Mesendoderm (in vitro differentiated cells): ENCODE measurements around the gene KLHL42.

ENCODE experiments used
- DNase-seq: peaks from one replicate; pipeline ENCODE4 v3.0.0; 2013
- H2AK5ac ChIP-seq: 2 replicates; pipeline ENCODE4 v1.6.1; 2013; ENCODE audit warnings: low read length, inconsistent platforms
- H2BK120ac ChIP-seq: 2 replicates; pipeline ENCODE4 v1.6.1; 2013; ENCODE audit warnings: low read depth, mild to moderate bottlenecking, low read length, moderate library complexity, mixed read lengths
- H2BK15ac ChIP-seq: replicated peaks from 2 replicates; pipeline ENCODE4 v1.6.1; 2013; ENCODE audit warnings: low read depth, mild to moderate bottlenecking, moderate library complexity
- H2BK5ac ChIP-seq: 2 replicates; pipeline ENCODE4 v1.6.1; 2013; ENCODE audit warnings: low read length, inconsistent platforms
- H3K18ac ChIP-seq: 2 replicates; pipeline ENCODE4 v1.6.1; 2013; ENCODE audit warnings: mild to moderate bottlenecking, low read length, mixed read lengths
- H3K23ac ChIP-seq: one replicate; pipeline ENCODE4 v1.6.1; 2013; ENCODE audit warnings: low read length
- H3K27ac ChIP-seq: 2 replicates; pipeline ENCODE4 v1.5.1; 2013; ENCODE audit warnings: low read depth, mild to moderate bottlenecking, inconsistent platforms, low read length, moderate library complexity
- H3K27me3 ChIP-seq: 2 replicates; pipeline ENCODE4 v1.6.1; 2013; ENCODE audit warnings: low read length, control low read depth, mild to moderate bottlenecking, inconsistent platforms; ENCODE audit not compliant: insufficient read depth, poor library complexity
- H3K36me3 ChIP-seq: 2 replicates; pipeline ENCODE4 v1.6.1; 2013; ENCODE audit warnings: low read length, inconsistent platforms; ENCODE audit not compliant: control insufficient read depth, insufficient read depth
- H3K4ac ChIP-seq: one replicate; pipeline ENCODE4 v1.6.1; 2013; ENCODE audit warnings: low read depth, mild to moderate bottlenecking, low read length, moderate library complexity
- H3K4me1 ChIP-seq: 2 replicates; pipeline ENCODE4 v1.6.1; 2013; ENCODE audit warnings: low read depth, low read length, inconsistent platforms; ENCODE audit not compliant: control insufficient read depth
- H3K4me2 ChIP-seq: 2 replicates; pipeline ENCODE4 v1.6.1; 2013; ENCODE audit warnings: low read length
- H3K4me3 ChIP-seq: 2 replicates; pipeline ENCODE4 v1.5.1; 2013; ENCODE audit warnings: mild to moderate bottlenecking, low read length
- H3K56ac ChIP-seq: one replicate; pipeline ENCODE4 v1.6.1; 2013; ENCODE audit warnings: low read length
- H3K79me1 ChIP-seq: 2 replicates; pipeline ENCODE4 v1.6.1; 2013; ENCODE audit warnings: low read length, inconsistent platforms
- H3K79me2 ChIP-seq: 2 replicates; pipeline ENCODE4 v1.6.1; 2013; ENCODE audit warnings: mild to moderate bottlenecking, low read length; ENCODE audit not compliant: control insufficient read depth, insufficient read depth
- H3K9ac ChIP-seq: 2 replicates; pipeline ENCODE4 v1.6.1; 2013; ENCODE audit warnings: low read length, inconsistent platforms
- H4K5ac ChIP-seq: one replicate; pipeline ENCODE4 v1.6.1; 2013; ENCODE audit warnings: low read length
- H4K8ac ChIP-seq: one replicate; pipeline ENCODE4 v1.6.1; 2013; ENCODE audit warnings: low read depth, mild to moderate bottlenecking, control low read depth, low read length, moderate library complexity
- WGBS: extraction: QIAGEN DNeasy Blood & Tissue Kit; methylation state at CpG from one replicate; pipeline ENCODE4 v1.1.7; 2013; ENCODE audit warnings: low lambda C conversion rate, missing lambda C conversion rate; ENCODE audit not compliant: insufficient coverage; ENCODE audit errors: extremely low coverage; 5-methylcytosine and 5-hydroxymethylcytosine counted together

Gene KLHL42

DNA sequence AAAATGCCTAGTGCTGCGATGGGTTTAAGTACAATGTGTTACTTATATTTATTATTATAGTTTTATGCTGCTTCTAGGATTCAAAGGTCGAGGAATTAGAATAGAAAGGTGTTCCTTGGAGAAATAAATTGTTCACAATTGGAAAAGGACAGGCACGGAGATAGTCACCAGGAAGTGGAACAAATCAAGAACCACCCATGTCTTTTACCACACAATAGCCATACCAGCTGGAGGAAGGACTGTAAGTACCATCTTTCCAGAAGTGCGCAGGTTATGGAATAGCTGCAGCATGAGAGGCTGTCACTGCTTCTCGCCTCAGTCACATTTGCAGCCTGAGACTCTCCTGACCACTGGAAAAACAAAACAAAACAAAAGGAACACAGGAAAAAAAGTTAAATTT, 40.5 kb downstream of the KLHL42 start:
- no peaks in the 10 kb centered on the region for H3K4me1 ChIP-seq
- no peak overlapping the region for H2AK5ac ChIP-seq
- no peaks in the 10 kb centered on the region for H3K79me2 ChIP-seq
- no peak overlapping the region for H3K4me2 ChIP-seq
- no peak overlapping the region for H4K5ac ChIP-seq
- no CpG with 5 or more reads among the region's 5 CpGs for WGBS
- no peak overlapping the region for H3K56ac ChIP-seq
- H3K23ac ChIP-seq: no peak overlapping the region
- DNase-seq: no peak
- H3K36me3 ChIP-seq: no peaks in the 10 kb centered on the region
- no peak overlapping the region for H3K18ac ChIP-seq
- H3K4ac ChIP-seq: no peak overlapping the region
- no peaks in the 10 kb centered on the region for H3K79me1 ChIP-seq
- no peak overlapping the region for H2BK15ac ChIP-seq
- H3K27ac ChIP-seq: no peak overlapping the region
- H4K8ac ChIP-seq: no peak overlapping the region
- H3K4me3 ChIP-seq: no peak overlapping the region
- H3K27me3 ChIP-seq: no peaks in the 10 kb centered on the region
- no peak overlapping the region for H3K9ac ChIP-seq
- no peak overlapping the region for H2BK5ac ChIP-seq
- H2BK120ac ChIP-seq: no peak overlapping the region

DNA sequence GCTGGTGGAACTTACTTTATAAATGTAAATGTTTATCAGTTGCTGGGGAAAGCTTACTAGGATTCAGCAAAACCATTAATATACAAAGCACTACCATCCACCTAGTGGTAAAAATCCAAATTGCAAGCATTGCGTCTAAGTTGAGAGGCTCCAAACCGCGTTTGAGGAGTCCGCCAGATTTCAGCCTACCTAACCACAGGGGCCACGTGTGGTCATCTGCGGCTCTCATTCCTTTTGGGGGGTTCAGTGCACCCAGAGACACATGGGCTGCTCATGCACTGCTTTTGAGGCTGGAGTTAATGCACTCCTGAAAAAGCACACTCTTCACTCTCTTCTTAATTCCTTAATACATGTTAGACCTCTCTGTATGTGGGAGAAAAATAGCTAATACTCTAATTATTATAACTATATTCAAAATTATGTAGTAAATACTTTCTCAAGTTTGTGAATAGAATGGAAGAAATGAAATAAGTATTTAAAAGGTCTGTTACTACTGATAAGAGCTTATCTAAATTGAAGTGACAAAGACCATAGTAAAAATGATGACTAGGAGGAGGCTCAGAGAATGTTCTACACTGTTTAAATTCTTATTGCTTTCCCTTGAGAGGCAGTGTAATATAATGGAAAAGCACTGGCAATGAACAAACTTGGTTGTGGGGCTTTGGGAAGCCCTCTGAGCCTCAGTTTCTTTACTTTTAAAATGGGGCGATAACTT, 41.4 kb downstream of the KLHL42 start:
- whole genome bisulfite sequencing: no CpG with 5 or more reads among the region's 7 CpGs
- Histone ChIP-seq H3K23ac (no peak overlapping the region), H3K9ac (no peak overlapping the region), H3K56ac (no peak overlapping the region), H2BK5ac (no peak overlapping the region), H3K4me1 (no peaks in the 10 kb centered on the region), H2AK5ac (no peak overlapping the region), H3K36me3 (no peaks in the 10 kb centered on the region), H3K4me2 (no peak overlapping the region), H3K4me3 (no peak overlapping the region), H2BK120ac (no peak overlapping the region), H3K79me2 (no peaks in the 10 kb centered on the region), H3K79me1 (no peaks in the 10 kb centered on the region), H3K27ac (no peak overlapping the region), H4K8ac (no peak overlapping the region), H3K4ac (no peak overlapping the region), H4K5ac (no peak overlapping the region), H3K18ac (no peak overlapping the region), H3K27me3 (no peaks in the 10 kb centered on the region), H2BK15ac (no peak overlapping the region)
- peak; percentile 84 for DNase-seq

DNA sequence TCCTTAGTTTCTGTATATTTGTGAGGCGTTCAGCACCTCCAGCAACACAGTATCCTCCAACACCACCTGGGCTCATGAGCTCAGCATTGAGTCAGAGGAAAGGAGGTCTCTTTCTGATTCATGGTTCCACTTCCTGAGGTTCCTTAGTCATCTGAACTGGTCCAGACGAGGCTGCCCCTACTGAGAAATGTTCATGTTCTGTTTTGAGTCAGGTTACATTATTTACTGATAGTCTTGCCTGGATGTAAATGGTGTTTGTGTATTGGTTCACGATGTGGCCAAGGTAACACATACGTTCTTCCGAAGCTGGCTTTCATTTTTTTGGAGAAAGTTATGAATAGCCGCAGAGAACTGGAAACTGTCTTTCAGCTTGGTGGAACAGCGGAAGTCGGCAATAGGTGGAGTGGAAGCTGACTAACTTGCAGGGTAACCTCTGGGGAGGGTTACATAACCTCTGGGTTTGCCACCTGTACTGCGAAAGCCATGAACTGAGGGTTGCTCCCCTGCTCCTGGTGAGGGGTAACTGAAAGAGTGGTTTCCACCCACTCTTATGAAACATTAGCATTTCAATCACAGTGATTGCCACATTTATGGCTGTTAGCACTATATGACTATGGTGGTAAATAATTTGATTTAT, 42.2 kb downstream of the KLHL42 start:
- no peak overlapping the region for H3K4ac ChIP-seq

DNA sequence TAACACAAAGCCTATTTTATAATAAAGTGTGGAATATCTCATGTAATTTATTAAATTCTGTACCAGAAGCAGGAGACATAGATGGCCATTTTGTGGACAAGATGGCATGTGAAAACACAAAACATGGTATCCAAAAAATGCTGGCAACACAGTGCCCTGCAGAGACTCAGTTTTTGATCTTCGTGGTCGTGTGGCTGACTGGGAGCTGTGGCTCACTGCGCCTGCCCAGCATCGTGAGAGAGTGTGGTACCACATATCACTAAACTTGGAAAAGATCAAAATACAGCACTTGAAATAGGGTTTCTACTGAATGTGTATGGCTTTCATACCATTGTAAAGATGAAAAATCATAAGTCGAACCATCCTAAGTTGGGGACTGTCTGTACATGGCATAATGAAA, 43.0 kb downstream of the KLHL42 start:
- Histone ChIP-seq H3K56ac (no peak overlapping the region), H3K79me2 (no peaks in the 10 kb centered on the region), H3K36me3 (no peaks in the 10 kb centered on the region), H4K5ac (no peak overlapping the region), H3K18ac (no peak overlapping the region), H3K4ac (no peak overlapping the region), H2BK5ac (no peak overlapping the region), H3K4me3 (no peak overlapping the region), H3K79me1 (no peaks in the 10 kb centered on the region), H3K27ac (no peak overlapping the region), H2BK15ac (no peak overlapping the region), H3K27me3 (no peaks in the 10 kb centered on the region), H4K8ac (no peak overlapping the region), H3K23ac (no peak overlapping the region), H2AK5ac (no peak overlapping the region), H2BK120ac (no peak overlapping the region), H3K4me1 (no peaks in the 10 kb centered on the region), H3K4me2 (no peak overlapping the region), H3K9ac (no peak overlapping the region)
- no peak for DNase-seq
- no CpG with 5 or more reads among the region's 5 CpGs for WGBS

More for the DNA sequence above, 42.2 kb downstream of the KLHL42 start:
- Histone ChIP-seq H4K8ac (no peak overlapping the region), H3K4me3 (no peak overlapping the region), H3K4me1 (no peaks in the 10 kb centered on the region), H2BK5ac (no peak overlapping the region), H3K36me3 (no peaks in the 10 kb centered on the region), H4K5ac (no peak overlapping the region), H2AK5ac (no peak overlapping the region), H3K18ac (no peak overlapping the region), H3K27me3 (no peaks in the 10 kb centered on the region), H3K23ac (no peak overlapping the region), H3K4me2 (no peak overlapping the region), H3K79me1 (no peaks in the 10 kb centered on the region), H3K9ac (no peak overlapping the region), H3K56ac (no peak overlapping the region), H3K27ac (no peak overlapping the region), H2BK15ac (no peak overlapping the region), H2BK120ac (no peak overlapping the region), H3K79me2 (no peaks in the 10 kb centered on the region)
- no peak for DNase-seq
- WGBS: no CpG with 5 or more reads among the region's 9 CpGs

DNA sequence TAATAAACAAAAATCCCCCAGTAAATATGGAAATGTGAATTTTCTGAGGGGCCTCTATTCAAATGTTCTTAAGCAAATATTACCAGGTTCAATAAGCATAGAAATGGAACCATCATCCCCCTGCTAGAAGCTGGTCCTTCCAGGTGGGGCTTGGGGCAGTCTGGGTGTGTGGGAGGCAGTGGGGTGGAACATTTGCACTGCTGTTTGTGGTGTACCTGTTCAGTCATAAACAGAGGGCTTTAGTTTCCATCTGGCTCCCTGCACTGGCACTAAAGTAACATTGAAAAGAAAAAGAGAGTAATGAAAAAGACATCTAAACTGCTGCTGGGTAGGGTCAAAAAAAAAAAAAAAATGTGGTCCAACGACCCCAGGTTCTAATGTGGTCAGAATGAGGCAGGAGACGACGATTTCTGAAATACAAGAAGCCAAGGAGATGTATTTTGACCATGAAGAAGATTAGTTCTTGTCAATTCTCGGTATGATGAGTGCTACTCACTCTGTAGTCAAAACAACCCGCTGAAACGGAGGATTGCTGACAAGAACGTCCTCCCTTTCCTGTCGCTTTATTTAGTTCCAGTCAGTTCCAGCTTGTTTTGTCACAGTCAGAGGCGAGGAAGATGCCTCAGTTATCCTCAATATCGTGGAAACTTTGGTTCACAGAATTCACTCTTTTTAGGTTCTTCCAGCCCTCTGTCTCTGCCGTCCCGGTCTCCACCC, 44.3 kb downstream of the KLHL42 start:
- Histone ChIP-seq H3K4me2 (no peak overlapping the region), H3K18ac (no peak overlapping the region), H2BK5ac (no peak overlapping the region), H3K27ac (no peak overlapping the region), H3K79me2 (no peaks in the 10 kb centered on the region), H2BK15ac (no peak overlapping the region), H2AK5ac (no peak overlapping the region), H3K4ac (no peak overlapping the region), H3K56ac (no peak overlapping the region), H4K5ac (no peak overlapping the region), H4K8ac (no peak overlapping the region), H3K27me3 (no peaks in the 10 kb centered on the region), H3K9ac (no peak overlapping the region), H3K23ac (no peak overlapping the region), H3K79me1 (no peaks in the 10 kb centered on the region), H3K4me3 (no peak overlapping the region), H2BK120ac (no peak overlapping the region), H3K36me3 (no peaks in the 10 kb centered on the region), H3K4me1 (no peaks in the 10 kb centered on the region)
- DNase-seq: no peak
- WGBS: no CpG with 5 or more reads among the region's 12 CpGs
